HFFc6 (cell line): ENCODE results near the gene YIPF3. TPM values are rescaled to one million over a fixed set of nuclear protein-coding genes. Genes with fewer than 3 reads are reported as not detected.

Experiments
- DNase-seq: peaks from one replicate; pipeline ENCODE4 v3.0.0-alpha.2; 2018
- H3K27ac Mint-ChIP-seq: 2 replicates; pipeline ENCODE4 v1.8.0; 2020; ENCODE audit warnings: mild to moderate bottlenecking, mixed read lengths
- H3K27me3 Mint-ChIP-seq: 2 replicates; pipeline ENCODE4 v1.8.0; 2021; ENCODE audit warnings: mild to moderate bottlenecking, moderate library complexity, mixed read lengths; ENCODE audit not compliant: insufficient read depth
- H3K36me3 Mint-ChIP-seq: 2 replicates; pipeline ENCODE4 v1.8.0; 2021; ENCODE audit warnings: low read depth, mixed read lengths
- H3K4me1 Mint-ChIP-seq: 2 replicates; pipeline ENCODE4 v1.8.0; 2020; ENCODE audit warnings: low read depth, mixed read lengths
- H3K4me3 Mint-ChIP-seq: 2 replicates; pipeline ENCODE4 v1.8.0; 2020; ENCODE audit warnings: mild to moderate bottlenecking, moderate library complexity, mixed read lengths
- H3K9me3 Mint-ChIP-seq: 2 replicates; pipeline ENCODE4 v1.8.0; 2020; ENCODE audit warnings: mild to moderate bottlenecking, mixed read lengths
- CTCF ChIP-seq: fragments of 200-600 bp; sonication (generic); IDR thresholded peaks from 2 replicates; pipeline ENCODE4 v1.5.0; 2021; ENCODE audit warnings: antibody characterized with exemption, mild to moderate bottlenecking
- total RNA-seq, 6 experiments: library from RNA; stranded (reverse); fragmentation: NEBNext Ultra II Directional; extraction: Animal tissue kit (Norgen Biotek cat#: 25700); gene quantifications; 2 replicates in 1 of 6; 3 replicates in 5 of 6; pipeline ENCODE4 v1.2.3, GENCODE V29; 2021

YIPF3 gene
- total RNA-seq, 6 experiments from 2014 or later = 147 to 176 (median 158) TPM

GRCh38 chr6:43465948-43466347, 50.8 kb downstream of the YIPF3 start:
- no peaks in the 10 kb centered on the region for H3K9me3 Mint-ChIP-seq
- 0 out of 2 replicates have a peak, but pooled peaks cover 5% of the 10 kb centered on the region for H3K4me1 Mint-ChIP-seq
- H3K4me3 Mint-ChIP-seq = no peak overlapping the region
- no peak for TF ChIP-seq CTCF
- no peak overlapping the region for H3K27ac Mint-ChIP-seq
- H3K36me3 Mint-ChIP-seq = no peaks in the 10 kb centered on the region
- DNase-seq = no peak
- H3K27me3 Mint-ChIP-seq = peaks cover 13% of the 10 kb centered on the region

GRCh38 chr6:43464337-43464736, 52.4 kb downstream of the YIPF3 start:
- 0 out of 2 replicates have a peak, but pooled peaks cover 5% of the 10 kb centered on the region for H3K4me1 Mint-ChIP-seq
- H3K4me3 Mint-ChIP-seq = no peak overlapping the region
- no peak for DNase-seq
- H3K36me3 Mint-ChIP-seq = no peaks in the 10 kb centered on the region
- no peaks in the 10 kb centered on the region for H3K9me3 Mint-ChIP-seq
- no peak for TF ChIP-seq CTCF
- H3K27me3 Mint-ChIP-seq = peaks cover 13% of the 10 kb centered on the region
- no peak overlapping the region for H3K27ac Mint-ChIP-seq

- peaks cover 8% of the 10 kb centered on the region for H3K27me3 Mint-ChIP-seq
Measured at GRCh38 chr6:43461936-43462335, 54.8 kb downstream of the YIPF3 start.

More at GRCh38 chr6:43461936-43462335, 54.8 kb downstream of the YIPF3 start:
- H3K4me1 Mint-ChIP-seq = 0 out of 2 replicates have a peak, but pooled peaks cover 5% of the 10 kb centered on the region
- H3K4me3 Mint-ChIP-seq = no peak overlapping the region
- no peak for TF ChIP-seq CTCF
- no peaks in the 10 kb centered on the region for H3K36me3 Mint-ChIP-seq
- no peak overlapping the region for H3K27ac Mint-ChIP-seq
- no peaks in the 10 kb centered on the region for H3K9me3 Mint-ChIP-seq
- DNase-seq = no peak

Other genes starting within 250 kb of the YIPF3 start
- gene SLC22A7, start 218.7 kb downstream of the YIPF3 start, total RNA-seq = not detected
- not detected for gene CRIP3, start 208.1 kb downstream of the YIPF3 start, total RNA-seq
- gene ZNF318, start 147.3 kb downstream of the YIPF3 start, total RNA-seq = 10 to 100 TPM; 11.1 to 13.3 (median 11.8) TPM
- 10 to 100 TPM; 26.2 to 41.6 (median 30.3) TPM for gene ABCC10, start 89.4 kb downstream of the YIPF3 start, total RNA-seq
- 1 to 10 TPM; 1.8 to 2.9 (median 2.2) TPM for gene DLK2, start 61.4 kb downstream of the YIPF3 start, total RNA-seq
- gene TJAP1, start 39.4 kb downstream of the YIPF3 start, total RNA-seq = 10 to 100 TPM; 27.0 to 34.3 (median 30.2) TPM
- 1 to 10 TPM in 2 of 6 experiments, under 1 TPM in 4; 0.75 to 1.7 (median 0.90) TPM for gene LRRC73, start 6.6 kb downstream of the YIPF3 start, total RNA-seq
- gene POLR1C, start 163 bp upstream of the YIPF3 start, total RNA-seq = 10 to 100 TPM; 43.5 to 66.9 (median 53.8) TPM
- gene XPO5, start 59.1 kb upstream of the YIPF3 start, total RNA-seq = 10 to 100 TPM; 30.5 to 41.1 (median 35.6) TPM
- gene POLH, start 59.3 kb upstream of the YIPF3 start, total RNA-seq = 10 to 100 TPM; 31.4 to 39.8 (median 37.3) TPM
- 10 to 100 TPM; 35.6 to 47.7 (median 41.0) TPM for gene GTPBP2, start 112.3 kb upstream of the YIPF3 start, total RNA-seq
- gene MAD2L1BP, start 118.9 kb upstream of the YIPF3 start, total RNA-seq = 10 to 100 TPM; 23.6 to 26.7 (median 26.4) TPM
- under 1 TPM in 5 of 6 experiments, not detected in 1; 0.09 to 0.60 (median 0.30) TPM for gene RSPH9, start 128.1 kb upstream of the YIPF3 start, total RNA-seq
- 10 to 100 TPM; 34.3 to 42.8 (median 38.3) TPM for gene MRPS18A, start 170.9 kb upstream of the YIPF3 start, total RNA-seq